IPS-11a (cell line): Measurements from ENCODE around the gene FAM174C.

Experiments
- H3K4me3 ChIP-seq: one replicate; pipeline ENCODE4 v1.5.1; 2013; ENCODE audit warnings: low read depth, low read length, control low read depth

Gene FAM174C

DNA sequence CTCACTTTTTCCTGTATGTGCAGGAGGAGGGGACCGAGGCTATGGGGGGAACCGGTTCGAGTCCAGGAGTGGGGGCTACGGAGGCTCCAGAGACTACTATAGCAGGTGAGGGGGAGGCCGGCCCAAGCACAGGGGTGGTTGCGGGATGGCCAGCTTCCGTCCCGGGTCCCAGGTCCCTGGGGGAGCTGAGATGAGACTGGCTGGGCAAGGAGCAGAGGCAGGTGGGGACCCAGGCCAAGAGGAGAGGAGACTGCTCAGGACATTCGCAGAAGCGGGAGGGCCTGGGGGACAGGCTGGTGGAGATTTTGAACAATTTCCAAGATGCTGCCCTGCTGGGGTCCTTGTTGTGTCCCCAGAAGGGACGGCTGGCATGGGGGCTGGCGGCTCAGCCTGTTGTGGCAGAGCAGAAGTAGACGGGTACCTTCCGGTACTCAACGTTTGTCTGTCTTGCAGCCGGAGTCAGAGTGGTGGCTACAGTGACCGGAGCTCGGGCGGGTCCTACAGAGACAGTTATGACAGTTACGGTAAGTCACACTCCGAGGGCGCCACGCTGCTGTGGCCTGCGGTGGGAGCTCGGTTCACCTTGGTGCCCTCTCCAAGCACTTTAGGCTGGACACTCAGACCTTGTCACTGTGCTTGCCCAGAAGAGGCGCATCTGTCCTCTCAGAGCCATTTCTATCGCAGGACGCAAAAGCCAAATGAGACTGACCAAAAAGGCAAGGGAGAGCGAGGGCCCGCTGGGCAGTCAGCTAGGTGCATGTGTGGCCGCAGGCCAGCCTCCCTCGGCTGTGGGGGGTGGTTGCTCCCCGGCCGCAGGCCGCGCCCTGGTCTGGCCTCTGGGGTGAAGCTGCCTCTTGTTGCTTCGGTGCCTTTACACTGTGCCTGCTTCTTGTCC lies 3.6 kb upstream of the FAM174C start:
- no peak overlapping the region for H3K4me3 ChIP-seq

DNA sequence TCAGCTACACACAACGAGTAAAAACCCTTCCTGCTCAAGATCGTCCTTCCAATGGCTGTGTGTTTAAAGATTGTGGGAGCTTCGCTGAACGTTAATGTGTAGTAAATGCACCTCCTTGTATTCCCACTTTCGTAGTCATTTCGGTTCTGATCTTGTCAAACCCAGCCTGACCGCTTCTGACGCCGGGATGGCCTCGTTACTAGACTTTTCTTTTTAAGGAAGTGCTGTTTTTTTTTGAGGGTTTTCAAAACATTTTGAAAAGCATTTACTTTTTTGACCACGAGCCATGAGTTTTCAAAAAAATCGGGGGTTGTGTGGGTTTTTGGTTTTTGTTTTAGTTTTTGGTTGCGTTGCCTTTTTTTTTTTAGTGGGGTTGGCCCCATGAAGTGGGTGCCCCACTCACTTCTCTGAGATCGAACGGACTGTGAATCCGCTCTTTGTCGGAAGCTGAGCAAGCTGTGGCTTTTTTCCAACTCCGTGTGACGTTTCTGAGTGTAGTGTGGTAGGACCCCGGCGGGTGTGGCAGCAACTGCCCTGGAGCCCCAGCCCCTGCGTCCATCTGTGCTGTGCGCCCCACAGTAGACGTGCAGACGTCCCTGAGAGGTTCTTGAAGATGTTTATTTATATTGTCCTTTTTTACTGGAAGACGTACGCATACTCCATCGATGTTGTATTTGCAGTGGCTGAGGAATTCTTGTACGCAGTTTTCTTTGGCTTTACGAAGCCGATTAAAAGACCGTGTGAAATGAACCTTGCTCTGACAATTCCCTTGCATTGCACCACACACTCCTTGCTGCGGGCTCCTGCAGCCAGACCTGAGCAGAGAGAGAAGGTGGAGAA lies 2.7 kb upstream of the FAM174C start:
- H3K4me3 ChIP-seq, result no peak overlapping the region

DNA sequence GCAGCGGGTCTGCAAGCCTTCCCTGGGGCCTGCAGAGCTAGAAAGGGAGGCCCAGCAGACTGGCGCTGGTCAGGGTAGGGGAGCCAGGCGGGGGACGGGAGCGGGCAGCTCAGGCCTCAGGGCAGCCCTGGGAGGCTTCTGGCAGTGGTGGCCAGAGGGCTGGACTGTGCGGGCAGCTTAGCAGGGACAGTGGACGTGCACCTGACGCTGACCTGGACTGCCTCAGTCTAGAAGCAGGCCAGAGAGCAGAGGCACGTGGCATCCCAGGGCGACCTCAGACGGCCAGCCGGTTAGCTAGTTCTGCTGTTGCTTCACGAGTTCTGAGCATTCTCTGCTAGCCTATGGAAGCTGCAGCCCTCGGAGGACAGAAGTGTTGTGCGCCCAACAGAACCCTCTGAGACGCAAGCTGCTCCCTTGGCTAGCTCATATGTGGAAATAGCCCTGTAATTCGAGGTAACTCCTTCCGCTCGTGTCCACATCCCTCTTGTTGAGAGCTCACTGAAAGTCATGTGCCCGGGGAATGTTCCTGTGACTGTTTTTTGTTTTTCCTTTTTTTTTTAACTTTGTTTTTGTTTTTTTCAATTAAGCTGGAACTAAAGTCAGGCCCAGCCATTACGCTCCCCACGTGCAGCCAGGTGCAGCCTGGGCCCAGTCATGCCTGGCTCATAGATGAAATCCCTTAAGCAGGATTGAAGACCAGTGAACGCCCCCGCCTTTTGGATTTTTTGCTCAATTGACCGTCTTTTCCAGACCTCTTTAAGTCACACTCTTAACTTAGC lies 1.9 kb upstream of the FAM174C start:
- no peak overlapping the region for H3K4me3 ChIP-seq

DNA sequence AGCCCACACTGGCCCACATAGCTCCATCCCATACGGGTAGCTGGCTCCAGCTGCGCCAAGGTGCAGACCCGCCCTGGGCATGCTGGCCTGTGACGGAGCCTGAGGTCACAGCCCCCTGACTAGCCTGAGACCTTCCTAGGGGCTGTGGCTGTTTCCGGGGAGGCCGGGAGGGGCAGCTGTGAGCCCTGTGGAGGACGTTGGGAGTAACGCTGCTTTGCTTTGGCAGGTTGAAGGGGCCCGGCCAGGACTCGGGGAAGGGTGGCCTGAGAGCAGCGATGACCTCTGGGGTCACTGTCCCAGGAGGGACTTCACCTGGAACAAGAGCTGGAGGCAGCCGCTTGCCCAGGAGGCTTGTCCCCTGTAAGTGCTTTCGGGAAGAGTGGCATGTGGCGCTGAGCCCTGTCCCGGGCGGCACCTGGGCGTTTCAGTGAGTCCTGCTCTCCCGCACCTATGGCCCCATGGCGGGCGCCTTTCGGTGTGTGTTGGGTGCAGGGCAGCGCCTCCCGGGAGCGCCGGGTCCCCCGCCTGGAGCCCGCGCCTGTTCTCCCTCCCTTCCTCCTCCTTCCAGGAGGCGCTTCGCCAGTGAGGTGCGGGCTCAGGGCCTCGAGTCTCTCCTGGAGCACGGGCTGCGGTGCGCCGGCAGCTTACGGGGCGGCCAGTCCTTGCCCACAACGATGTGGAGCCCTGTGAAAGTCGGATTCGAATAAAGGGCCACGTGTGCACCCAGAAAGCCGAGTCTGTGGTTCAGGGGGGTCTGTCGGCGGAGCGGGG lies 1.1 kb upstream of the FAM174C start:
- H3K4me3 ChIP-seq, result no peak overlapping the region

DNA sequence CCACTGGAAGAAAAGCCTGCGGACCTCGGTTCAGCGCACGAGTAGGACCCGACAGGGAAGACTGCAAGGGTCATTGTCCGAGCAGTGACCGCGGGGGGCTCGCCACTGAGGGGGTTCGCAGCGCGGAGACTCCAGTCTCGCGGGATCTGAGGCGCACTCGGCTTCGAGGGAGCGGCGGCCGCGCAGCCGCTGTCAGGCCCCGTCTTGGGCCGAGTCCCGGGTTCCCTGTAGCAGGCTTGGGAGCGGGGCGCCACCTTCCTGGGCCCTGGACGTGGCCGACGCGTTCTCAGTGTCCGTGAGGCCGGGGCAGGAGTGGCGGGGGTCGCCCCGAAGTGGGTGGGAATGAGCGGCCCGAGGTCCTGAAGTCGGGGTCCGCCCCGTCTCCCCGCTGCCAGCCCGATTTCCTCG lies 474 bp upstream of the FAM174C start:
- peak overlapping the region; percentile 69 for H3K4me3 ChIP-seq

DNA sequence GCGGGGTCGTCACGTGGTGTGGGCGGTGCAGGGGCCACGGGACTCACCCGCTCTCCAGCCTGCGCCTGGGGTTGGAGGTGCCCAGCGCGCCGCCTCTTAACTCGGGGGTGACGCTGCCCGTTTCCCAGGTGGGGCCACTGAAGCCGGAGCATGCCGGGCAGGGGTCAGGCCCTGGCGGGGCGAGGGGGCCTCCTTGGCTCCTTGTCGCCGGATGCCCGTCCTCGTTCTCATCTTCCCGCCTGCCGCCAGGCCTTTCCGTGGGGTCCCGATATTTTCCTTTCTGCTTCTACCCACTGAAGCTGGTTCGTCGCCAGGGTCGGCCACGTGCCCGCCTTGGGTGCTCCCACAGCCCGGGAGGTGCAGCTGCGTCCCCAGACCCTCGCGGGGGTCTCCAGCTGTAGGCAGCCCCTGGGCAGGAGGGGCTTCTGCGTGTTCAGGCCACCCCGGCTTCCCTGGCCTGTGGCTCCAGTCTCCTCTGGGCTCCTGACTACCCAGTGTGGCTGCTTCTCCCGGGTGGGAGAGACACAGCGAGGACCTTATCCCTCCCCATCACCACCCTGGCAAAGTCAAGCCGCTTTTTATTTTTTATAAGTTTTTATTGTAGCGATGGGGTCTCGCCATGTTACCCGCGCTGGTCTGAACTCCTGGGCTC lies 772 bp downstream of the FAM174C start:
- peak overlapping the region; percentile 64 for H3K4me3 ChIP-seq

DNA sequence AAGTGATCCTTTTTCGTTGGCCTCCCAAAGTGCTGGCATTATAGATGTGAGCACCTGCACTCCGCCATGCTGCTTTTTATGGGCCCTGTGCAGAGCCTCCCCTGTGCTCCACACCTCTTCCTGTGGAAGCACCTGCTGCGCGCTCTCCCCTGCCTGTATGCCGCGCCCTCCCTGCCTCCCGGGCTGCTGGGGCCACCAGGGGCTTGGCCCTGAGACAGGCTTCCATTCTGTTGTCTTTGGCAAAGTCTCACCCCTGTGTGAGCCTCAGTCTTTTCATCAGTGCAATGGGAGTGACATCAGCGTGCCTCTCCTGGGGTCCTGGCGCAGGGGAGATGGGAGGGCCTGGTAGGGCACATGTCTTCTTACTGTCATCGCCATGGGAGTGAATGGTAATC lies 1.3 kb downstream of the FAM174C start:
- no peak overlapping the region for H3K4me3 ChIP-seq

DNA sequence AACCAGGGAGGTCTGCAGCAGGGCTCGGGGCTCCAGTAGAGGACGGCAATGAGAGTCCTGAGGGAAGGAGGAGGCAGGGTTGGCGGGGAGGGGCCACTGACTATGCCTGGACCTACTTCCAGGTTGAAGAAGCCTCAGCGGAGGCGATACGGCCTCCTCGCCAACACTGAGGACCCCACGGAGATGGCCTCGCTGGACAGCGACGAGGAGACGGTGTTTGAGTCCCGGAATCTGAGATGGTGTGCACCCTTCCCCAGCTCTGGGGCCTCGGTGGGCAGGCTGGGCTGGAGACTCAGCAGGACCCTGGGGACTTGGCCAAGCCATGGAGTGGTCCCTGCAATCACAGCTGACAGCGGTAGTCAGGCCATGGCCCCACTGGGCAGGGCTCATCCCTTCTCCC lies 1.7 kb downstream of the FAM174C start:
- H3K4me3 ChIP-seq, result no peak overlapping the region

DNA sequence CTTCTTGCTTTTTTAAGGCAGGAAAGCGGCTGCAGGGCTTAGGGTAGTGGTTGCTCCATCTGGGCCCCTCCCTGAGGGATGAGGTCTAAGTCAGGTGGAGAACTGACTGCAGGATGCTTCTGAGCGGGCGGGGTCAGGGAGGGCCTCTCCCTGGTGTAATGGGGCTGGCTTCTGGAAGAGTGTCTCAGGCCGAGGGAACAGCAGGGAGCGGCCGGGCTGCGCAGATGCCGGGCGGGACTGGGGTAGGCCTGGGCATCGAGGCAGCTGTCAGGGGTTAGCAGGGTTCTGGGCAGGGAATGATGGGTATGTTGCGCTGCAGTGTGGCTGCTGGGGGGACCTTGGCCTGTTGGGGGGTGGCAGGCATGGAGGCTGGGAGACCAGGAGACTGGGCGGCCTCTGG lies 2.7 kb downstream of the FAM174C start:
- no peak overlapping the region for H3K4me3 ChIP-seq

DNA sequence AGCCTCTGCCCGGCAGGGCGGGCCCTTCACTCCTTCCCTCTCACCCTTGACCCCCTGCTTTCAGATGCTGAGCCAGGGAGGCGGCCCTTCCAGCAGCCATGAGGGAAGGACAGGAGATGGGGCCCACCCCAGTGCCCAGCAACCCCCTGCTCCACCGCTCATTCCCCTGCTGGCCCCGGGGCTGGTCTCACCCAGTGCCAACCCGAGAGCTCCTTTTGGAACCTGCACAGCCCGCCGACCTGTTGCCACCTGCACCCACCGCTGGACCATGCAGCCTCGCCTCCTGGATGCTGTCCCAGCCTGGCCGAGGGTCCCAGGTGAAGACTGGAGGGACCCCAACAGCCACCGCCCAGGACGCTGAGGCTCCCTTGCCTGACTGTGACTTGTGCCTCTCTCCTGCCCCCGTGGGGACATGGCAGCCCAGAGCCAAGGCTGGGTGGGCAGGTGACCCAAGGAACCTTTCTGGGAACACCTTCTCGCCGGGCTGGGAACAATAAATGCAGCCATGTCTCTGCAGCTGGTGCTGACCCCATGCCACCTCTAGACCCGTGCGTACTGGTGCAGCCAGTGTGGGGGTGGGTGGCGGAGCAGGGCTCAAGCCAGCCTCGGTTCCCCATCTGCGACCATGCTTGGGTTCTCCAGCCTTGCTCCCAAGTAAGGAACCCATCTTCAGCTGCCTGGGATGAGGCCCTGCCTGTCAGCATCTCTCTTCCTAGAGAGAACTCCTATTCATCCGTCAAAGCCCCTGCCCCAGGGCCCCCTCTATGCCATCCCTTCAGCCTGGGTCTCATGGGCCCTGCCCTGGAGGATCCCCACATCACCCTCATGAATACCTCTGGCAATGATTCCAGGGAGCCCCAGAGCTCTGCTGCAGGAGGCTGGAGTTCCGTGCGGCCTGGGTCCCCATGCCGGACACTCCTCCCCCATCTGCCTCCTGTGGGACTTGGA lies 3.7 kb downstream of the FAM174C start:
- H3K4me3 ChIP-seq, result no peak overlapping the region

DNA sequence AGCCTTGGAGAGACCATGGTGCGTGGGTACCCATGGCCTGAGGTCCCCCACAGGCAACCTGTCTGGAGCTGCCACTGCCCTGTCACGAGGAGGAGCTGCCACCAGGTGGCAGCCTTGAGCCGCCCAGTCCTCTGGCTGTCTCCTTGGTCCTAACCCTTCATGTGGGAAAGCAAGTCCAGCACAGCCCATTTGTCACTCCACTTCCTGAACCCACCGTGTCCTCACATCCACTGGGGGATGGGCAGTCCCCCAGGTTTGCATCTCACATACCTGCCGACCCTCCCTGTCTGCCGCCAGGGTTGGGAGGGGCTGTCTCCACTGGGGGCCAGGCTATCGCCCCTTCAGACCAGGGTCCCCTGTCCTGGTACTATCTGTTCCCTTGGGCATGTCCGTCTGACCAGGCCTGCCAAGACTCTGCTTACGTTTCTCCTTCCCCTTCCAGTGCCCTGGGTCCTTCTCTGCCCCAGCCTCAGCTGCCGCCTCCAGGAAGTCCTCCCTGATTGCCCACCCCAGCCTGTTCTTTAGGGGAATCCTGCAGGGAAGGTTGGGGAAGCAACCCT lies 4.5 kb downstream of the FAM174C start:
- no peak overlapping the region for H3K4me3 ChIP-seq

DNA sequence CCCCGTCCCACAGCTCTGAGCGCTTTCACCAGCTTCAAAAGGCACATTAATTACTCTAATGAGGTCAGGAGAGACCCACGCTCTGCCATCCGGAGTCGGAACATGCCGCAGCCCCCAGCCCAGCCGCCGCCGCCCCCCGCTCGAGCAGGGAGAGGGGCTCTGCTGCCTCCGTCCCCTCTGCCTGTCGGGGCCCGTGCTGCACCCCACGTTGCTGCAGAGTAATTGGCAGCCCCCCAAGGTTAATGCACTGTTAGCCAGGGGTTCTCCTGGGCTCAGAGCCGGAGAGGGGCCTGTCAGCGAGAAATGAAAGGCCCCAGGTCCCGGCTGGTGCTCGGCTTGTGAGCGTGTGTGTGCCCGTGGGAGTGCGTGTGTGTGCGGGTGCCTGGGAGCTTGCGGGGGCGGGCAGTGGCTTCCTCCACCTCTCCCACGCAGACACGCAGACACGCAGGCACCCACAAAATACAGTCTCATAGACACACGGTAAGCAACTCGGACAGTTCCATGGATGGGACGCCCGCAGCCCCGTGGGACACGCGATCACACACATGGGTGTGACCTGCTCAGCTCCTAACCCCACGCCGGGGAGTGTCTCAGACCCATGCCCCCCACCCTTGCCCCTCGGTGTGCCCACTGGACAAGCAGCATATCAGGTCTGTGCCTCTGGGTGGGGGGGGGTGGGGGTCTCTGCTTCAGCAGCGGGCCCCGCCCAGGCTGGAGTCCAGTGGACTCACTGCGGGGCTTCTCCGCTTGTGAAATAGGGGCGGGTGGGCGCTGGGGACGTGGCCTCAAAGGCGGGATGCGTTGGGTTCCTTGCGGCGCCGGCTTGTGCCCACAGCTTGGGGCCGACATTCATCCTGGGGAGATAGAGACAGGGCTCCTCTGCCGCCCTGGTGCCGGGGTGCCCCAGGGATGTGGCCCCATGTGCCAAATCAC lies 5.6 kb downstream of the FAM174C start:
- H3K4me3 ChIP-seq, result no peak overlapping the region

DNA sequence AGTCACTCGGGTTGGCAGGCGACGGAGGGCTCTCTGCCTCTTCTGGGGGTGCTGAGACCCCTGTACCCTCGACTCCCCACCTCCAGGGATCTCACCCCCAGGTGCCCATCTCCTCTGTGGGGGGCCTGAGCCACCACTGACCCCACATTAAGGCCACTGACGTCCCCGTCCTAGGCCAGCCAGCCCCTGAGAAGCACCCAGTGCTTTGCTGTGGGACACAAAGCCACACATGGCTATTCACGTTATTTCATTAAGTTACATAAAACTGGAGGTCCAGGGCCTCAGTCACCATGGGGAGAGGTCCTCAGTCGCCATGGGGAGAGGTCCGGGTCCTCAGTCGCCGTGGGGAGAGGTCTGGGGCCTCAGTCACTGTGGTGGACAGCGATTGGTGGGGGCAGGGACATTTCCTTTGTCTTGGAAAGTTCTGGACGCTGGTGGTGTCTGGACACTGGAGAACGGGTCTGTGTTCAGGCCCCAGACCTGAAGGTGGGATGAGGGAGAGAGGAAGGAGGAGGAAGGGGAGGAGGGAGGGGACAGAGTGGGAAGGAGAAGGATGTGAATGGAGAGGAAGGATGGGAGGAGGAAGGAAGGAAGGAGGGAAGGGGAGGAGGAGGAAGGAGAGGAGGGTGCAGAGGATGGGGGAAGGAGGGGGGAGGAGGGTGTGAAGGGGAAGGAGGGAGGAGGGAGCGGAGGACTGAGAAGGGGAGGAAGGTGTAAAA lies 6.4 kb downstream of the FAM174C start:
- no peak overlapping the region for H3K4me3 ChIP-seq

DNA sequence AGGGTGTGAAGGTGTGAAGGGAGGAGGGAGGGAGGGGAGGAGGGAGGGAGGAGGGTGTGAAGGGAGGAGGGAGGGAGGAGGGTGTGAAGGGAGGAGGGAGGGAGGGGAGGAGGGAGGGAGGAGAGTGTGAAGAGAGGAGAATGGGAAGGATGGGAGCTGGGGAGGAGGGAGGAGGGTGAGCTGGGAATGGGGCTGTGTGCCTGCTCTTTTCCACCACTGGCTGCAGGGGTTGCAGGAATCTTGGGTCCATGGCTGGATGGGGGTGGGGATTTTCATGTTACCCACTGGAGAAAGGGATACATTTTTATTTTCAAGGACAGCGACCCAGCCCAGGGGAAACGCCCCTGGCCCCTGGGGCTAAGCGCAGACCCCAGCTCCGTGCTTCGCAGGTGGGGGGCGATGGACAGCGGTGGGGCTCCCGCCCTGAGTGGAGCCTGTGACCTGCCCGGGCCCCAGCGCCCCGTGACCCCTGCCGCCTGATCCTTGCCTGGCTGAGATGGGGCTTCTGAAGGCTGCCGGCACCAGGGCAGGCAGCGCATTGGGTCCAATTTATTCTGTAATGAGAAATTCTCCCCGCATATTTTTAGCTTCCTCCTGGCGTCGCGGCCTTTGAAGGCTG lies 7.4 kb downstream of the FAM174C start:
- H3K4me3 ChIP-seq, result no peak overlapping the region

DNA sequence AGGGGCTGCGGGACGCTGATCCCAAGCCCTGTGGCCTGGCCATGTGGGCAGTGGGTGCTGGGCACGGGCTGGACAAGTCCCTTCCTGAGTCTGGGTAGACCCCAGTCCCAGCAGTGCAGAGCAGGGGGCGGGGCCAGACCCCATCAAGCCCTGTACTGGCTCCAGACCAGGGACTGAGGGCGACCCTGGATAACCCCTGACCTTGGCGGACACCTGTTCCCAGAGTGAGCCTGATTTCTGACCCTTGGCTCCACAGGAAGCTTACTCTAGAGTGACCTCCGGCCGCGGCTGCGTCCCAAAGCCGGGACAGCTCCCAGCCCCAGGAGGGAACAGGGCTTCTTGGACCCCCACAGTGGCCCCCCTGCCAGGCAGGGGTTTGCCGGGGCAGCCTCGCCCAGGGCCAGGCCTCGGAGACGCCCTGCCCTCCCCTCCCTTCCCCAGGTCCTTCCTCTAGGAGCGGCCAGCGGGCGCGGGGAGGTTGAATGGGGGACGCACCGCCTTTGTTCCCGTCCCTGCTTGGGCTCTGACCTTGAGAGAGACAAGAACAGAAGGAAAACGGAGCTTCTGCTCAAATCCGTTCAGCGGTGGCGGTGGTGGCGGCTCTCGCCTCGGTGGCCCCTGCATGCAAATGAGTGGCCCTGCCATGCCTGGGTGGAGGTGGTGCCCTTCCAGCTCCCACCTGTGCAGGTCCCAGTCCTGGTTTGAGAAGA lies 8.0 kb downstream of the FAM174C start:
- no peak overlapping the region for H3K4me3 ChIP-seq

DNA sequence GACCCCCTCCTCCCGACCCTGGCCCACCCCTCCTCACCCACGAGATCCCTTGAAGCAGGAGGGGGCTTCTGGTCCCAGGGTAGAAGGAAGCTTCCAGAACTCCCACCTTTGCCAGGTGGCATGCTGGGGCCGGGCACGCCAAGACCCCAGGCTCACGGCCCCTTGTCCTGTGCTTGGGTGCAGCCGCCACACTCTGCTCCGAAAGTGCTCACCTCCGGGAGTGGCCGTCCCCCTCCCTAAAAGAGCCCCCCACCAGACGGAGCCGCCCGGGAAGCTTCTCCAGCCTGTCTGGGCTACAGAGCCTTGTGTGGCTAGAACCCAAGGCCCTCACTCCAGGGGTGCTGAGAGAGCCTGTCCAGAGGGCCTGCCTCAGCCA lies 8.6 kb downstream of the FAM174C start:
- no peak overlapping the region for H3K4me3 ChIP-seq
